ENCODE data around the gene CDC20B. TPM values are rescaled to one million over a fixed set of nuclear protein-coding genes. Genes with fewer than 3 reads are reported as not detected.

Gene CDC20B
- total and polyA plus RNA-seq, 2 experiments from 2014 or later = not detected

DNA sequence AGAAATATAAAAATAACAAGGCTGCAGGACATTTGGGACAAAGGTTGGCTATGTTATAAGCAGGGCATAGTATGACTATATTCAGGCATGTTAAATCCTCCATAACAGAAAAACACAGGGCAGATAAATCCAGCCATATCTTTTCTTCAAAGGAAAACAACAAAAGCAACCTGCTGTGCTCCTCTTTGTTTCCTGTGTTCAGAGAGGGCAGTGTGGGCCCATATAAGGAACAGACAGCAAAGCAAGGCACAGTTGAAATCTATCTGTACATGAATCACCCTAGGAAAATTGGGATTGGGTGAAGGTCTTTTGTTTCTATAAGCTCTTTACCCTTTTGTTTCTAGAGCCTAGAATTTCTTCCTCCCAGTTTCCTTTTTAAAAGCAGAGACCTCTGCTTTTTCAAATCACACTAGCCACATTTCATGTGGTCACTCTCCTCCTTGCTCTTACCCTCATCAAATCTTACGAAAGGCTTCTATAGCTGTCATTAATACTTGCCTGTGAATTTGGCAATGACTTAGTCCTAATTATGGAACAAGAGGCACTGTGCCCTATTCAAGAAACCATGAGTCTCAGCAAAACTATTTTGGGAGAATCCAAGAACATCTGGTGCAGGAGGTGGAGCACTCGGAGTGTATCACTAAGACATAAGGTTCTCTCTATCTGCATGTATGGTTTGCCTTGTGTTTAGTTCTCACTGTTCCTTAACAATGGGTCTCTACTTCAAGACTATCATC, 68.8 kb downstream of the CDC20B start (continued):
- TF ChIP-seq, protein P1, sequence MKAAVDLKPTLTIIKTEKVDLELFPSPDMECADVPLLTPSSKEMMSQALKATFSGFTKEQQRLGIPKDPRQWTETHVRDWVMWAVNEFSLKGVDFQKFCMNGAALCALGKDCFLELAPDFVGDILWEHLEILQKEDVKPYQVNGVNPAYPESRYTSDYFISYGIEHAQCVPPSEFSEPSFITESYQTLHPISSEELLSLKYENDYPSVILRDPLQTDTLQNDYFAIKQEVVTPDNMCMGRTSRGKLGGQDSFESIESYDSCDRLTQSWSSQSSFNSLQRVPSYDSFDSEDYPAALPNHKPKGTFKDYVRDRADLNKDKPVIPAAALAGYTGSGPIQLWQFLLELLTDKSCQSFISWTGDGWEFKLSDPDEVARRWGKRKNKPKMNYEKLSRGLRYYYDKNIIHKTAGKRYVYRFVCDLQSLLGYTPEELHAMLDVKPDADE (IDR thresholded peaks at IDR 0.05) = no peak
- no peak for TF ChIP-seq NANOG (IDR thresholded peaks at IDR 0.05; ENCODE audit: borderline replicate concordance)

DNA sequence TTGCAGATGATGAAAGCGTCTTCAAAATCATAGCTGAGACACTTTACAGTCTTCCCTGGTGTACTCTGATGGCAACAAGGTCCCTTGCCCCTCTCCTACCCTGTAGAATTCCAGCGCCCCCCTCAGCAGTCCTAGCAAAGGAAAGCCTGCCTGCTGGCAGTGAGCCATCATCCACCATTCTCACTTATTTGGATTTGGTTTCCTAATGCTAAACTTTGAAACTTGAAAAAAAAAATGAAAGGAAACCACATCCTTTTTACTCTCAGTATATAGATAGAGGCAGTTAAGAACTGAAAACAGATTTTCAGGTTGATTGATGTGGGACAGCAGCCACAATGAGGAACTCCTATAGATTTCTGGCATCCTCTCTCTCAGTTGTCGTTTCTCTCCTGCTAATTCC, 70.6 kb downstream of the CDC20B start, which contains the start of gene GZMA:
Gene GZMA (plus strand): TSS at position 299 of the 400 bp plus-strand sequence. CDS start 37 bp downstream, at position 336.
- Mint-ChIP-seq H3K9me3 (peaks cover 9% of the 10 kb centered on the region; the same call in 2 of the 3 replicates), H3K4me3 (no peak within 1 kb of the TSS), H3K4me1 (peaks cover 4% of the 10 kb centered on the region; the same call in 1 of the 3 replicates), H3K27ac (no peak within 1 kb of the TSS), H3K27me3 (ENCODE audit: insufficient read depth, low read depth, poor library complexity) (peaks cover 2% of the 10 kb centered on the region), H3K36me3 (ENCODE audit: low read depth) (no peaks in the 10 kb centered on the region)
- ATAC-seq (no peak), DNase-seq (ENCODE audit: low spot score) (no peak)
- Histone ChIP-seq H3K27me3 (ENCODE audit: insufficient read depth) (no peaks in the 10 kb centered on the region), H3K9me2 (ENCODE audit: insufficient read depth) (0 out of 2 replicates have a peak, but pooled peaks cover 2% of the 10 kb centered on the region), H3K79me2 (replicated peaks; ENCODE audit: insufficient read depth) (no peaks in the 10 kb centered on the region), H4K20me1 (replicated peaks; ENCODE audit: insufficient read depth) (no peaks in the 10 kb centered on the region), H3K4me3 (no peak within 1 kb of the TSS), H3K4me2 (no peak within 1 kb of the TSS), H2AFZ (no peak within 1 kb of the TSS), H3F3A (replicated peaks; ENCODE audit: low read depth) (no peaks in the 10 kb centered on the region), H3K27ac (ENCODE audit: low read depth) (no peak within 1 kb of the TSS), H3K4me1 (ENCODE audit: insufficient read depth) (no peaks in the 10 kb centered on the region), H3K36me3 (ENCODE audit: insufficient read depth) (no peaks in the 10 kb centered on the region)
- TF ChIP-seq EZH2phosphoT487 (IDR thresholded peaks at IDR 0.05; ENCODE audit: unreplicated experiment) (no peak), CREB1 (CRISPR knock-in tag; IDR thresholded peaks at IDR 0.05; ENCODE audit: low read depth) (no peak), POLR2AphosphoS5 (IDR thresholded peaks at IDR 0.05; ENCODE audit: low read depth) (no peak), JUNB (IDR thresholded peaks at IDR 0.05; ENCODE audit: unreplicated experiment) (no peak), NANOG (IDR thresholded peaks at IDR 0.05; ENCODE audit: borderline replicate concordance) (no peak), ZNF114 (CRISPR knock-in tag; IDR thresholded peaks at IDR 0.05) (no peak), EZH2 (IDR thresholded peaks at IDR 0.05; ENCODE audit: low read depth, unreplicated experiment) (no peak), STAT1 (IDR thresholded peaks at IDR 0.05; ENCODE audit: unreplicated experiment) (no peak)
- TF ChIP-seq, protein P2, sequence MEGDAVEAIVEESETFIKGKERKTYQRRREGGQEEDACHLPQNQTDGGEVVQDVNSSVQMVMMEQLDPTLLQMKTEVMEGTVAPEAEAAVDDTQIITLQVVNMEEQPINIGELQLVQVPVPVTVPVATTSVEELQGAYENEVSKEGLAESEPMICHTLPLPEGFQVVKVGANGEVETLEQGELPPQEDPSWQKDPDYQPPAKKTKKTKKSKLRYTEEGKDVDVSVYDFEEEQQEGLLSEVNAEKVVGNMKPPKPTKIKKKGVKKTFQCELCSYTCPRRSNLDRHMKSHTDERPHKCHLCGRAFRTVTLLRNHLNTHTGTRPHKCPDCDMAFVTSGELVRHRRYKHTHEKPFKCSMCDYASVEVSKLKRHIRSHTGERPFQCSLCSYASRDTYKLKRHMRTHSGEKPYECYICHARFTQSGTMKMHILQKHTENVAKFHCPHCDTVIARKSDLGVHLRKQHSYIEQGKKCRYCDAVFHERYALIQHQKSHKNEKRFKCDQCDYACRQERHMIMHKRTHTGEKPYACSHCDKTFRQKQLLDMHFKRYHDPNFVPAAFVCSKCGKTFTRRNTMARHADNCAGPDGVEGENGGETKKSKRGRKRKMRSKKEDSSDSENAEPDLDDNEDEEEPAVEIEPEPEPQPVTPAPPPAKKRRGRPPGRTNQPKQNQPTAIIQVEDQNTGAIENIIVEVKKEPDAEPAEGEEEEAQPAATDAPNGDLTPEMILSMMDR (conservative IDR thresholded peaks at IDR 0.05; ENCODE audit: low read depth in 2 of 2) = no peak
- TF ChIP-seq, protein P3, sequence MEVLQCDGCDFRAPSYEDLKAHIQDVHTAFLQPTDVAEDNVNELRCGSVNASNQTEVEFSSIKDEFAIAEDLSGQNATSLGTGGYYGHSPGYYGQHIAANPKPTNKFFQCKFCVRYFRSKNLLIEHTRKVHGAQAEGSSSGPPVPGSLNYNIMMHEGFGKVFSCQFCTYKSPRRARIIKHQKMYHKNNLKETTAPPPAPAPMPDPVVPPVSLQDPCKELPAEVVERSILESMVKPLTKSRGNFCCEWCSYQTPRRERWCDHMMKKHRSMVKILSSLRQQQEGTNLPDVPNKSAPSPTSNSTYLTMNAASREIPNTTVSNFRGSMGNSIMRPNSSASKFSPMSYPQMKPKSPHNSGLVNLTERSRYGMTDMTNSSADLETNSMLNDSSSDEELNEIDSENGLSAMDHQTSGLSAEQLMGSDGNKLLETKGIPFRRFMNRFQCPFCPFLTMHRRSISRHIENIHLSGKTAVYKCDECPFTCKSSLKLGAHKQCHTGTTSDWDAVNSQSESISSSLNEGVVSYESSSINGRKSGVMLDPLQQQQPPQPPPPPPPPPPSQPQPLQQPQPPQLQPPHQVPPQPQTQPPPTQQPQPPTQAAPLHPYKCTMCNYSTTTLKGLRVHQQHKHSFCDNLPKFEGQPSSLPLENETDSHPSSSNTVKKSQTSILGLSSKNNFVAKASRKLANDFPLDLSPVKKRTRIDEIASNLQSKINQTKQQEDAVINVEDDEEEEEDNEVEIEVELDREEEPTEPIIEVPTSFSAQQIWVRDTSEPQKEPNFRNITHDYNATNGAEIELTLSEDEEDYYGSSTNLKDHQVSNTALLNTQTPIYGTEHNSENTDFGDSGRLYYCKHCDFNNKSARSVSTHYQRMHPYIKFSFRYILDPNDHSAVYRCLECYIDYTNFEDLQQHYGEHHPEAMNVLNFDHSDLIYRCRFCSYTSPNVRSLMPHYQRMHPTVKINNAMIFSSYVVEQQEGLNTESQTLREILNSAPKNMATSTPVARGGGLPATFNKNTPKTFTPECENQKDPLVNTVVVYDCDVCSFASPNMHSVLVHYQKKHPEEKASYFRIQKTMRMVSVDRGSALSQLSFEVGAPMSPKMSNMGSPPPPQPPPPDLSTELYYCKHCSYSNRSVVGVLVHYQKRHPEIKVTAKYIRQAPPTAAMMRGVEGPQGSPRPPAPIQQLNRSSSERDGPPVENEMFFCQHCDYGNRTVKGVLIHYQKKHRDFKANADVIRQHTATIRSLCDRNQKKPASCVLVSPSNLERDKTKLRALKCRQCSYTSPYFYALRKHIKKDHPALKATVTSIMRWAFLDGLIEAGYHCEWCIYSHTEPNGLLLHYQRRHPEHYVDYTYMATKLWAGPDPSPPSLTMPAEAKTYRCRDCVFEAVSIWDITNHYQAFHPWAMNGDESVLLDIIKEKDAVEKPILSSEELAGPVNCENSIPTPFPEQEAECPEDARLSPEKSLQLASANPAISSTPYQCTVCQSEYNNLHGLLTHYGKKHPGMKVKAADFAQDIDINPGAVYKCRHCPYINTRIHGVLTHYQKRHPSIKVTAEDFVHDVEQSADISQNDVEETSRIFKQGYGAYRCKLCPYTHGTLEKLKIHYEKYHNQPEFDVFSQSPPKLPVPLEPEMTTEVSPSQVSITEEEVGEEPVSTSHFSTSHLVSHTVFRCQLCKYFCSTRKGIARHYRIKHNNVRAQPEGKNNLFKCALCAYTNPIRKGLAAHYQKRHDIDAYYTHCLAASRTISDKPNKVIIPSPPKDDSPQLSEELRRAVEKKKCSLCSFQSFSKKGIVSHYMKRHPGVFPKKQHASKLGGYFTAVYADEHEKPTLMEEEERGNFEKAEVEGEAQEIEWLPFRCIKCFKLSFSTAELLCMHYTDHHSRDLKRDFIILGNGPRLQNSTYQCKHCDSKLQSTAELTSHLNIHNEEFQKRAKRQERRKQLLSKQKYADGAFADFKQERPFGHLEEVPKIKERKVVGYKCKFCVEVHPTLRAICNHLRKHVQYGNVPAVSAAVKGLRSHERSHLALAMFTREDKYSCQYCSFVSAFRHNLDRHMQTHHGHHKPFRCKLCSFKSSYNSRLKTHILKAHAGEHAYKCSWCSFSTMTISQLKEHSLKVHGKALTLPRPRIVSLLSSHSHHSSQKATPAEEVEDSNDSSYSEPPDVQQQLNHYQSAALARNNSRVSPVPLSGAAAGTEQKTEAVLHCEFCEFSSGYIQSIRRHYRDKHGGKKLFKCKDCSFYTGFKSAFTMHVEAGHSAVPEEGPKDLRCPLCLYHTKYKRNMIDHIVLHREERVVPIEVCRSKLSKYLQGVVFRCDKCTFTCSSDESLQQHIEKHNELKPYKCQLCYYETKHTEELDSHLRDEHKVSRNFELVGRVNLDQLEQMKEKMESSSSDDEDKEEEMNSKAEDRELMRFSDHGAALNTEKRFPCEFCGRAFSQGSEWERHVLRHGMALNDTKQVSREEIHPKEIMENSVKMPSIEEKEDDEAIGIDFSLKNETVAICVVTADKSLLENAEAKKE (CRISPR knock-in tag; IDR thresholded peaks at IDR 0.05) = no peak
- TF ChIP-seq, protein P4, sequence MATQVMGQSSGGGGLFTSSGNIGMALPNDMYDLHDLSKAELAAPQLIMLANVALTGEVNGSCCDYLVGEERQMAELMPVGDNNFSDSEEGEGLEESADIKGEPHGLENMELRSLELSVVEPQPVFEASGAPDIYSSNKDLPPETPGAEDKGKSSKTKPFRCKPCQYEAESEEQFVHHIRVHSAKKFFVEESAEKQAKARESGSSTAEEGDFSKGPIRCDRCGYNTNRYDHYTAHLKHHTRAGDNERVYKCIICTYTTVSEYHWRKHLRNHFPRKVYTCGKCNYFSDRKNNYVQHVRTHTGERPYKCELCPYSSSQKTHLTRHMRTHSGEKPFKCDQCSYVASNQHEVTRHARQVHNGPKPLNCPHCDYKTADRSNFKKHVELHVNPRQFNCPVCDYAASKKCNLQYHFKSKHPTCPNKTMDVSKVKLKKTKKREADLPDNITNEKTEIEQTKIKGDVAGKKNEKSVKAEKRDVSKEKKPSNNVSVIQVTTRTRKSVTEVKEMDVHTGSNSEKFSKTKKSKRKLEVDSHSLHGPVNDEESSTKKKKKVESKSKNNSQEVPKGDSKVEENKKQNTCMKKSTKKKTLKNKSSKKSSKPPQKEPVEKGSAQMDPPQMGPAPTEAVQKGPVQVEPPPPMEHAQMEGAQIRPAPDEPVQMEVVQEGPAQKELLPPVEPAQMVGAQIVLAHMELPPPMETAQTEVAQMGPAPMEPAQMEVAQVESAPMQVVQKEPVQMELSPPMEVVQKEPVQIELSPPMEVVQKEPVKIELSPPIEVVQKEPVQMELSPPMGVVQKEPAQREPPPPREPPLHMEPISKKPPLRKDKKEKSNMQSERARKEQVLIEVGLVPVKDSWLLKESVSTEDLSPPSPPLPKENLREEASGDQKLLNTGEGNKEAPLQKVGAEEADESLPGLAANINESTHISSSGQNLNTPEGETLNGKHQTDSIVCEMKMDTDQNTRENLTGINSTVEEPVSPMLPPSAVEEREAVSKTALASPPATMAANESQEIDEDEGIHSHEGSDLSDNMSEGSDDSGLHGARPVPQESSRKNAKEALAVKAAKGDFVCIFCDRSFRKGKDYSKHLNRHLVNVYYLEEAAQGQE (IDR thresholded peaks at IDR 0.05; ENCODE audit: unreplicated experiment) = no peak
